ENCODE results near the gene RPL31.

The RPL31 gene

DNA sequence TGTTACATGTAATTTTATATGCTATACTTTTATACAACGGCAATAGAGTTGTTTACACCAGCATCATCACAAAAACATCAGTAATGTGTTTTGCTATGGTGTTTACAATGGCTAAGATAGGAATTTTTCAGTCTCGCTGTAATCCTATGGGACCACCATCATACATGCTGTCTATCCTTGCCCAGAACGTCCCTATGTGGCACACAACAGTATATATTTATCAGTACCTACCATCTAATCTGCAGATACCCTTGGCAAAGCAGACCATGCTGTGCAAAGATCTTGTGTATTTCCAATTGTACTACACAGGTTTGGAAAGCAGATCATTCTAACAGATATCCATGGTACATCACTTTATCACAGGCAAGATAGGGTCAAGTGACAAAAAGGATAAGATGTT, 15.3 kb downstream of the RPL31 start:
- Histone ChIP-seq H3K27me3 (ENCODE audit: control insufficient read depth, low read length) (no peaks in the 10 kb centered on the region), H3K4me2 (ENCODE audit: low read length) (no peak overlapping the region), H3K36me3 (ENCODE audit: control insufficient read depth, low read length) (peaks cover 24% of the 10 kb centered on the region), H3K27ac (ENCODE audit: low read depth, low read length) (no peak overlapping the region), H3K79me2 (ENCODE audit: control insufficient read depth, low read length) (no peaks in the 10 kb centered on the region), H3K4me1 (ENCODE audit: control insufficient read depth, low read length) (no peaks in the 10 kb centered on the region), H4K20me1 (ENCODE audit: control insufficient read depth, insufficient read depth, low read depth, low read length) (no peaks in the 10 kb centered on the region), H3K9me3 (ENCODE audit: control insufficient read depth, insufficient read depth, low read length) (peaks cover 2% of the 10 kb centered on the region; the same call in 1 of the 2 replicates), H3K4me3 (ENCODE audit: low read length) (no peak overlapping the region), H3F3A (ENCODE audit: control insufficient read depth, insufficient read depth) (peaks cover 3% of the 10 kb centered on the region; the same call in 1 of the 2 replicates), H3K9me2 (replicated peaks; ENCODE audit: control insufficient read depth, low read length) (no peaks in the 10 kb centered on the region)
- TF ChIP-seq, protein P1, sequence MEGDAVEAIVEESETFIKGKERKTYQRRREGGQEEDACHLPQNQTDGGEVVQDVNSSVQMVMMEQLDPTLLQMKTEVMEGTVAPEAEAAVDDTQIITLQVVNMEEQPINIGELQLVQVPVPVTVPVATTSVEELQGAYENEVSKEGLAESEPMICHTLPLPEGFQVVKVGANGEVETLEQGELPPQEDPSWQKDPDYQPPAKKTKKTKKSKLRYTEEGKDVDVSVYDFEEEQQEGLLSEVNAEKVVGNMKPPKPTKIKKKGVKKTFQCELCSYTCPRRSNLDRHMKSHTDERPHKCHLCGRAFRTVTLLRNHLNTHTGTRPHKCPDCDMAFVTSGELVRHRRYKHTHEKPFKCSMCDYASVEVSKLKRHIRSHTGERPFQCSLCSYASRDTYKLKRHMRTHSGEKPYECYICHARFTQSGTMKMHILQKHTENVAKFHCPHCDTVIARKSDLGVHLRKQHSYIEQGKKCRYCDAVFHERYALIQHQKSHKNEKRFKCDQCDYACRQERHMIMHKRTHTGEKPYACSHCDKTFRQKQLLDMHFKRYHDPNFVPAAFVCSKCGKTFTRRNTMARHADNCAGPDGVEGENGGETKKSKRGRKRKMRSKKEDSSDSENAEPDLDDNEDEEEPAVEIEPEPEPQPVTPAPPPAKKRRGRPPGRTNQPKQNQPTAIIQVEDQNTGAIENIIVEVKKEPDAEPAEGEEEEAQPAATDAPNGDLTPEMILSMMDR (IDR thresholded peaks at IDR 0.05; ENCODE audit: low read depth, low read length, poor library complexity, severe bottlenecking): no peak
- TF ChIP-seq EZH2phosphoT487 (IDR thresholded peaks at IDR 0.05; ENCODE audit: borderline replicate concordance, low read length): no peak

- H3K79me2 ChIP-seq (ENCODE audit: control insufficient read depth, low read length): no peaks in the 10 kb centered on the region
- H3K4me2 ChIP-seq (ENCODE audit: low read length): no peak overlapping the region
- no peaks in the 10 kb centered on the region for H3K9me2 ChIP-seq (replicated peaks; ENCODE audit: control insufficient read depth, low read length)
- no peak overlapping the region for H3K27ac ChIP-seq (ENCODE audit: low read depth, low read length)
- H3K36me3 ChIP-seq (ENCODE audit: control insufficient read depth, low read length): peaks cover 12% of the 10 kb centered on the region
- no peaks in the 10 kb centered on the region for H3K27me3 ChIP-seq (ENCODE audit: control insufficient read depth, low read length)
- TF ChIP-seq, protein P1 (IDR thresholded peaks at IDR 0.05; ENCODE audit: low read depth, low read length, poor library complexity, severe bottlenecking): no peak
- TF ChIP-seq EZH2phosphoT487 (IDR thresholded peaks at IDR 0.05; ENCODE audit: borderline replicate concordance, low read length): no peak
- H3K9me3 ChIP-seq (ENCODE audit: control insufficient read depth, insufficient read depth, low read length): peaks cover 2% of the 10 kb centered on the region; the same call in 1 of the 2 replicates
- peaks cover 3% of the 10 kb centered on the region; the same call in 1 of the 2 replicates for H3F3A ChIP-seq (ENCODE audit: control insufficient read depth, insufficient read depth)
- H3K4me3 ChIP-seq (ENCODE audit: low read length): no peak overlapping the region
- no peaks in the 10 kb centered on the region for H4K20me1 ChIP-seq (ENCODE audit: control insufficient read depth, insufficient read depth, low read depth, low read length)
- H3K4me1 ChIP-seq (ENCODE audit: control insufficient read depth, low read length): no peaks in the 10 kb centered on the region
Measured at GRCh38 chr2:101018934-101019333, 16.8 kb downstream of the RPL31 start.

DNA sequence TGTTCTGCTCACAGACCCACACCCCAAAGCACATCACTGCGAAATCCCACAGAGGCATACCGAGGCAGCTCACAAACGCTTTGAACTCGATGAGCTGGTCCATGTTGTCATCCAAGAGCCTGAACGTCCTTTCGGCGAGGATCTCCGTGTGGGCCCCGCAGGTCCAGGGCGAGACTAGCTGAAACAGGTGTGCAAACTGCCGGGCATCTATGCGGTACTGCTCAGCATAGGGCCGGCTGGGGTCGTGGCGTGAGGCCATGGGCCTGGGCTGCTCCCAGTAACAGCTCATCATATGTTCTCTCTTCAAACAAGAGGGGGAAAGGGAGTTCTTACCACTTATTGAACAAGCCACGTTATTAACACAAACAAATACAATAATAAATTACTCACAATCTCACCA, 20.1 kb downstream of the RPL31 start:
- H3K4me2 ChIP-seq (ENCODE audit: low read length): no peak overlapping the region
- H3K27me3 ChIP-seq (ENCODE audit: control insufficient read depth, low read length): no peaks in the 10 kb centered on the region
- peaks cover 3% of the 10 kb centered on the region; the same call in 1 of the 2 replicates for H3F3A ChIP-seq (ENCODE audit: control insufficient read depth, insufficient read depth)
- no peak overlapping the region for H3K27ac ChIP-seq (ENCODE audit: low read depth, low read length)
- no peaks in the 10 kb centered on the region for H4K20me1 ChIP-seq (ENCODE audit: control insufficient read depth, insufficient read depth, low read depth, low read length)
- H3K9me3 ChIP-seq (ENCODE audit: control insufficient read depth, insufficient read depth, low read length): no peaks in the 10 kb centered on the region
- H3K79me2 ChIP-seq (ENCODE audit: control insufficient read depth, low read length): no peaks in the 10 kb centered on the region
- H3K9me2 ChIP-seq (replicated peaks; ENCODE audit: control insufficient read depth, low read length): no peaks in the 10 kb centered on the region
- H3K36me3 ChIP-seq (ENCODE audit: control insufficient read depth, low read length): no peaks in the 10 kb centered on the region
- TF ChIP-seq EZH2phosphoT487 (IDR thresholded peaks at IDR 0.05; ENCODE audit: borderline replicate concordance, low read length): no peak
- TF ChIP-seq, protein P1 (IDR thresholded peaks at IDR 0.05; ENCODE audit: low read depth, low read length, poor library complexity, severe bottlenecking): no peak
- H3K4me1 ChIP-seq (ENCODE audit: control insufficient read depth, low read length): no peaks in the 10 kb centered on the region
- no peak overlapping the region for H3K4me3 ChIP-seq (ENCODE audit: low read length)

Measured in DOHH2 (cell line).